HepG2 (cell line): ENCODE data around the gene KCNQ1OT1. TPM values are rescaled to one million over a fixed set of nuclear protein-coding genes. Genes with fewer than 3 reads are reported as not detected.

Experiments
- GTF3A ChIP-seq: sonication (generic); formaldehyde crosslinking; conservative IDR thresholded peaks from 2 replicates; pipeline ENCODE4 v1.4.0; 2020; ENCODE audit warnings: mild to moderate bottlenecking, missing genetic modification reagents
- HOXD1 ChIP-seq: sonication (generic); formaldehyde crosslinking; IDR thresholded peaks from 2 replicates; pipeline ENCODE4 v1.5.0; 2020; ENCODE audit warnings: missing genetic modification reagents
- KMT2A ChIP-seq: sonication (generic); formaldehyde crosslinking; IDR thresholded peaks from 2 replicates; pipeline ENCODE4 v1.4.0; 2020; ENCODE audit warnings: missing genetic modification reagents
- MED13 ChIP-seq: sonication (generic); formaldehyde crosslinking; IDR thresholded peaks from 2 replicates; pipeline ENCODE4 v1.5.0; 2020; ENCODE audit warnings: missing genetic modification reagents
- XRCC5 ChIP-seq: fragments of 200-400 bp; formaldehyde crosslinking; optimal IDR thresholded peaks from 2 replicates; pipeline ENCODE3; 2017; ENCODE audit warnings: mild to moderate bottlenecking, low read length
- ZIK1 ChIP-seq: sonication (generic); formaldehyde crosslinking; IDR thresholded peaks from 2 replicates; pipeline ENCODE4 v1.5.0; 2020; ENCODE audit warnings: mild to moderate bottlenecking, low read depth, missing genetic modification reagents, borderline replicate concordance
- ZNF761 ChIP-seq: sonication (generic); formaldehyde crosslinking; conservative IDR thresholded peaks from 2 replicates; pipeline ENCODE4 v1.4.0; 2020; ENCODE audit warnings: mild to moderate bottlenecking, missing genetic modification reagents
- polyA plus RNA-seq, 8 experiments: library from polyadenylated mRNA; depleted of rRNA in 3 of 8; stranded (reverse) in 7 of 8; unstranded in 1 of 8; fragments of >200 nt; fragmentation: Illumina TruSeq in 4 of 8; extraction: Trizol in 4 of 8; gene quantifications; 2 replicates each; pipeline versions ENCODE4 v1.2.1 to v1.2.3, GENCODE V29; 2011 to 2016; ENCODE audit warnings: low read depth in 4 of 8, missing spikeins in 1 of 8, mixed read lengths in 1 of 8; ENCODE audit not compliant: insufficient read depth in 1 of 8
- total RNA-seq, 5 experiments: library from RNA; depleted of rRNA; stranded (reverse); fragments of >200 nt; fragmentation: Illumina TruSeq; extraction: Trizol; gene quantifications; 2 replicates each; pipeline ENCODE4 v1.2.3, GENCODE V29; 2016; ENCODE audit warnings: low read depth in 1 of 5
- TF ChIP-seq, protein P1 (sequence below): IDR thresholded peaks from 2 replicates; pipeline ENCODE4 v1.6.1; 2016; ENCODE audit warnings: low read depth, missing genetic modification reagents, missing compliant biosample characterization
- TF ChIP-seq, protein P2 (sequence below): sonication (generic); formaldehyde crosslinking; IDR thresholded peaks from 2 replicates; pipeline ENCODE4 v1.5.1; 2020; ENCODE audit warnings: mild to moderate bottlenecking, missing genetic modification reagents
- TF ChIP-seq, protein P3 (sequence below), 2 experiments: sonication (generic) in 1 of 2; formaldehyde crosslinking in 1 of 2; IDR thresholded peaks; 2 replicates each; pipeline versions ENCODE4 v1.6.1 to v1.9.0; 2014 to 2022; ENCODE audit warnings: antibody characterized with exemption in 1 of 2, borderline replicate concordance in 1 of 2, inconsistent platforms in 1 of 2, low read depth in 1 of 2, missing genetic modification reagents in 1 of 2
- TF ChIP-seq, protein P4 (sequence below): fragments of 450-650 bp; IDR thresholded peaks from 2 replicates; pipeline ENCODE4 v1.6.1; 2017; ENCODE audit warnings: mild to moderate bottlenecking

The KCNQ1OT1 gene
- total and polyA plus RNA-seq, 2 of the 13 experiments (the other 11 are each of a cell fraction or from before 2014, with no cell fraction given) = 1.3 to 18.9 TPM

DNA sequence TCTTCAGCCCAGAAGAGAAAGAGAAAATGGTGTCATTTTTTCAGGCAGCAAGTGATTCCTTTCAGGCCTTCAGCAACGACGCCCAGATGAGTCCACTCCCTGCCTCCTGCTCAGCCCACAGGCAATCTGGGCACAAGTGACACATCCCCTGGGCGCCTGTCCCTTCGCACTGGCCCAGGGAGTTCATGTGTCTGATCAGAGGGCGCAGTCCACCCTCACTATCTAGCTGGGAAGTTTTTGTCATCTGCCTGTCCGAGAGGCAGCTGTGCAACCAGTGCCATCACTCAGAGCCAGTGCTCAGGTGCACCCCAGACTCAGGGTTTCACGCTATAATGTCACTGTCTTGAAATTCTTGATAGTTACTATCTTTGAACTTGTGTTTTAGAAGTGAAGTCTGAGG is 1.4 kb upstream of the KCNQ1OT1 start (continued):
- TF ChIP-seq, protein P1, sequence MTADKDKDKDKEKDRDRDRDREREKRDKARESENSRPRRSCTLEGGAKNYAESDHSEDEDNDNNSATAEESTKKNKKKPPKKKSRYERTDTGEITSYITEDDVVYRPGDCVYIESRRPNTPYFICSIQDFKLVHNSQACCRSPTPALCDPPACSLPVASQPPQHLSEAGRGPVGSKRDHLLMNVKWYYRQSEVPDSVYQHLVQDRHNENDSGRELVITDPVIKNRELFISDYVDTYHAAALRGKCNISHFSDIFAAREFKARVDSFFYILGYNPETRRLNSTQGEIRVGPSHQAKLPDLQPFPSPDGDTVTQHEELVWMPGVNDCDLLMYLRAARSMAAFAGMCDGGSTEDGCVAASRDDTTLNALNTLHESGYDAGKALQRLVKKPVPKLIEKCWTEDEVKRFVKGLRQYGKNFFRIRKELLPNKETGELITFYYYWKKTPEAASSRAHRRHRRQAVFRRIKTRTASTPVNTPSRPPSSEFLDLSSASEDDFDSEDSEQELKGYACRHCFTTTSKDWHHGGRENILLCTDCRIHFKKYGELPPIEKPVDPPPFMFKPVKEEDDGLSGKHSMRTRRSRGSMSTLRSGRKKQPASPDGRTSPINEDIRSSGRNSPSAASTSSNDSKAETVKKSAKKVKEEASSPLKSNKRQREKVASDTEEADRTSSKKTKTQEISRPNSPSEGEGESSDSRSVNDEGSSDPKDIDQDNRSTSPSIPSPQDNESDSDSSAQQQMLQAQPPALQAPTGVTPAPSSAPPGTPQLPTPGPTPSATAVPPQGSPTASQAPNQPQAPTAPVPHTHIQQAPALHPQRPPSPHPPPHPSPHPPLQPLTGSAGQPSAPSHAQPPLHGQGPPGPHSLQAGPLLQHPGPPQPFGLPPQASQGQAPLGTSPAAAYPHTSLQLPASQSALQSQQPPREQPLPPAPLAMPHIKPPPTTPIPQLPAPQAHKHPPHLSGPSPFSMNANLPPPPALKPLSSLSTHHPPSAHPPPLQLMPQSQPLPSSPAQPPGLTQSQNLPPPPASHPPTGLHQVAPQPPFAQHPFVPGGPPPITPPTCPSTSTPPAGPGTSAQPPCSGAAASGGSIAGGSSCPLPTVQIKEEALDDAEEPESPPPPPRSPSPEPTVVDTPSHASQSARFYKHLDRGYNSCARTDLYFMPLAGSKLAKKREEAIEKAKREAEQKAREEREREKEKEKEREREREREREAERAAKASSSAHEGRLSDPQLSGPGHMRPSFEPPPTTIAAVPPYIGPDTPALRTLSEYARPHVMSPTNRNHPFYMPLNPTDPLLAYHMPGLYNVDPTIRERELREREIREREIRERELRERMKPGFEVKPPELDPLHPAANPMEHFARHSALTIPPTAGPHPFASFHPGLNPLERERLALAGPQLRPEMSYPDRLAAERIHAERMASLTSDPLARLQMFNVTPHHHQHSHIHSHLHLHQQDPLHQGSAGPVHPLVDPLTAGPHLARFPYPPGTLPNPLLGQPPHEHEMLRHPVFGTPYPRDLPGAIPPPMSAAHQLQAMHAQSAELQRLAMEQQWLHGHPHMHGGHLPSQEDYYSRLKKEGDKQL (CRISPR knock-in tag) = no peak
- no peak for TF ChIP-seq HOXD1 (CRISPR knock-in tag)
- no peak for TF ChIP-seq ZIK1 (CRISPR knock-in tag)
- peak; percentile 16 for TF ChIP-seq XRCC5
- TF ChIP-seq, protein P2, sequence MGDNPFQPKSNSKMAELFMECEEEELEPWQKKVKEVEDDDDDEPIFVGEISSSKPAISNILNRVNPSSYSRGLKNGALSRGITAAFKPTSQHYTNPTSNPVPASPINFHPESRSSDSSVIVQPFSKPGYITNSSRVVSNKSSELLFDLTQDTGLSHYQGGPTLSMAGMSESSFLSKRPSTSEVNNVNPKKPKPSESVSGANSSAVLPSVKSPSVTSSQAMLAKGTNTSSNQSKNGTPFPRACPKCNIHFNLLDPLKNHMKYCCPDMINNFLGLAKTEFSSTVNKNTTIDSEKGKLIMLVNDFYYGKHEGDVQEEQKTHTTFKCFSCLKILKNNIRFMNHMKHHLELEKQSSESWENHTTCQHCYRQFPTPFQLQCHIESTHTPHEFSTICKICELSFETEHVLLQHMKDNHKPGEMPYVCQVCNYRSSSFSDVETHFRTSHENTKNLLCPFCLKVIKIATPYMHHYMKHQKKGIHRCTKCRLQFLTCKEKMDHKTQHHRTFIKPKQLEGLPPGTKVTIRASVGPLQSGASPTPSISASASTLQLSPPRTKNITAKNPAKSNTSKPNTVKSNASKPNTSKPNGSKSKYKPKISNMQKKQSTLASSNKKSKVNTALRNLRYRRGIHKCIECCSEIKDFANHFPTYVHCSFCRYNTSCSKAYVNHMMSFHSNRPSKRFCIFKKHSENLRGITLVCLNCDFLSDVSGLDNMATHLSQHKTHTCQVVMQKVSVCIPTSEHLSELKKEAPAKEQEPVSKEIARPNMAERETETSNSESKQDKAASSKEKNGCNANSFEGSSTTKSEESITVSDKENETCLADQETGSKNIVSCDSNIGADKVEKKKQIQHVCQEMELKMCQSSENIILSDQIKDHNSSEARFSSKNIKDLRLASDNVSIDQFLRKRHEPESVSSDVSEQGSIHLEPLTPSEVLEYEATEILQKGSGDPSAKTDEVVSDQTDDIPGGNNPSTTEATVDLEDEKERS (CRISPR knock-in tag) = 0 out of 2 replicates have a peak, but pooled peaks have one; percentile 34
- no peak for TF ChIP-seq GTF3A (CRISPR knock-in tag)
- TF ChIP-seq, protein P3, sequence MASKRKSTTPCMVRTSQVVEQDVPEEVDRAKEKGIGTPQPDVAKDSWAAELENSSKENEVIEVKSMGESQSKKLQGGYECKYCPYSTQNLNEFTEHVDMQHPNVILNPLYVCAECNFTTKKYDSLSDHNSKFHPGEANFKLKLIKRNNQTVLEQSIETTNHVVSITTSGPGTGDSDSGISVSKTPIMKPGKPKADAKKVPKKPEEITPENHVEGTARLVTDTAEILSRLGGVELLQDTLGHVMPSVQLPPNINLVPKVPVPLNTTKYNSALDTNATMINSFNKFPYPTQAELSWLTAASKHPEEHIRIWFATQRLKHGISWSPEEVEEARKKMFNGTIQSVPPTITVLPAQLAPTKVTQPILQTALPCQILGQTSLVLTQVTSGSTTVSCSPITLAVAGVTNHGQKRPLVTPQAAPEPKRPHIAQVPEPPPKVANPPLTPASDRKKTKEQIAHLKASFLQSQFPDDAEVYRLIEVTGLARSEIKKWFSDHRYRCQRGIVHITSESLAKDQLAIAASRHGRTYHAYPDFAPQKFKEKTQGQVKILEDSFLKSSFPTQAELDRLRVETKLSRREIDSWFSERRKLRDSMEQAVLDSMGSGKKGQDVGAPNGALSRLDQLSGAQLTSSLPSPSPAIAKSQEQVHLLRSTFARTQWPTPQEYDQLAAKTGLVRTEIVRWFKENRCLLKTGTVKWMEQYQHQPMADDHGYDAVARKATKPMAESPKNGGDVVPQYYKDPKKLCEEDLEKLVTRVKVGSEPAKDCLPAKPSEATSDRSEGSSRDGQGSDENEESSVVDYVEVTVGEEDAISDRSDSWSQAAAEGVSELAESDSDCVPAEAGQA (IDR thresholded peaks at IDR 0.05; ENCODE audit: low read depth) = no peak
- TF ChIP-seq, protein P3 (CRISPR knock-in tag; IDR thresholded peaks at IDR 0.05; ENCODE audit: borderline replicate concordance) = no peak
- TF ChIP-seq, protein P4, sequence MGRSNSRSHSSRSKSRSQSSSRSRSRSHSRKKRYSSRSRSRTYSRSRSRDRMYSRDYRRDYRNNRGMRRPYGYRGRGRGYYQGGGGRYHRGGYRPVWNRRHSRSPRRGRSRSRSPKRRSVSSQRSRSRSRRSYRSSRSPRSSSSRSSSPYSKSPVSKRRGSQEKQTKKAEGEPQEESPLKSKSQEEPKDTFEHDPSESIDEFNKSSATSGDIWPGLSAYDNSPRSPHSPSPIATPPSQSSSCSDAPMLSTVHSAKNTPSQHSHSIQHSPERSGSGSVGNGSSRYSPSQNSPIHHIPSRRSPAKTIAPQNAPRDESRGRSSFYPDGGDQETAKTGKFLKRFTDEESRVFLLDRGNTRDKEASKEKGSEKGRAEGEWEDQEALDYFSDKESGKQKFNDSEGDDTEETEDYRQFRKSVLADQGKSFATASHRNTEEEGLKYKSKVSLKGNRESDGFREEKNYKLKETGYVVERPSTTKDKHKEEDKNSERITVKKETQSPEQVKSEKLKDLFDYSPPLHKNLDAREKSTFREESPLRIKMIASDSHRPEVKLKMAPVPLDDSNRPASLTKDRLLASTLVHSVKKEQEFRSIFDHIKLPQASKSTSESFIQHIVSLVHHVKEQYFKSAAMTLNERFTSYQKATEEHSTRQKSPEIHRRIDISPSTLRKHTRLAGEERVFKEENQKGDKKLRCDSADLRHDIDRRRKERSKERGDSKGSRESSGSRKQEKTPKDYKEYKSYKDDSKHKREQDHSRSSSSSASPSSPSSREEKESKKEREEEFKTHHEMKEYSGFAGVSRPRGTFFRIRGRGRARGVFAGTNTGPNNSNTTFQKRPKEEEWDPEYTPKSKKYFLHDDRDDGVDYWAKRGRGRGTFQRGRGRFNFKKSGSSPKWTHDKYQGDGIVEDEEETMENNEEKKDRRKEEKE = no peak
- 0 out of 2 replicates have a peak, but pooled peaks have one; percentile 2 for TF ChIP-seq KMT2A (CRISPR knock-in tag)
- TF ChIP-seq MED13 (CRISPR knock-in tag) = no peak
- TF ChIP-seq ZNF761 = no peak
